A172 (cell line): Measurements from ENCODE around the gene STX1B. TPM values are rescaled to one million over a fixed set of nuclear protein-coding genes. Genes with fewer than 3 reads are reported as not detected.
A peak's percentile ranks its signal among the peaks of the same experiment; 100 is the strongest.

Source experiments
- DNase-seq: peaks from one replicate; pipeline ENCODE4 v3.0.0-alpha.2; 2015; ENCODE audit warnings: low spot score
- total RNA-seq: library from RNA; depleted of rRNA; stranded (reverse); fragments of >200 nt; shearing (Covaris generic); gene quantifications from 2 replicates; pipeline ENCODE4 v1.2.3, GENCODE V29; 2014

The STX1B gene
- total RNA-seq, 1 experiment from 2014 or later: 3.5 TPM

DNA sequence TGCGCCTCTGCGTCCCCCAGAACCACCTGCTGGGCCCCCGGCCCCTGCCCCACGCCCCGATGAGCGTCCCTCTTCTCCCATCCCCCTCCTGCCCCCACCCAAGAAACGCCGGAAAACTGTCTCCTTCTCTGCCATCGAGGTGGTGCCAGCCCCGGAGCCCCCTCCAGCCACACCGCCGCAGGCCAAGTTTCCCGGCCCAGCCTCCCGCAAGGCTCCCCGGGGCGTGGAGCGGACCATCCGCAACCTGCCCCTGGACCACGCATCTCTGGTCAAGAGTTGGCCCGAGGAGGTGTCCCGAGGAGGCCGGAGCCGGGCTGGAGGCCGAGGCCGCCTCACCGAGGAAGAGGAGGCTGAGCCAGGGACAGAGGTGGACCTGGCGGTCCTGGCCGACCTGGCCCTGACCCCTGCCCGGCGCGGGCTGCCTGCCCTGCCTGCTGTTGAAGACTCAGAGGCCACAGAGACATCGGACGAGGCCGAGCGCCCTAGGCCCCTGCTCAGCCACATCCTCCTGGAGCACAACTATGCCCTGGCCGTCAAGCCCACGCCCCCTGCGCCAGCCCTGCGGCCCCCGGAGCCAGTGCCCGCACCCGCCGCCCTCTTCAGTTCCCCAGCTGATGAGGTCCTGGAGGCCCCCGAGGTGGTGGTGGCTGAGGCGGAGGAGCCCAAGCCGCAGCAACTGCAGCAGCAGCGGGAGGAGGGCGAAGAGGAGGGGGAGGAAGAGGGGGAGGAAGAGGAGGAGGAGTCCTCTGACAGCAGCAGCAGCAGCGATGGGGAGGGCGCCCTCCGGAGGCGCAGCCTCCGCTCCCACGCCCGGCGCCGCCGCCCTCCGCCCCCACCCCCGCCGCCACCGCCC is 31.0 kb downstream of the STX1B start:
- no peak for DNase-seq

DNA sequence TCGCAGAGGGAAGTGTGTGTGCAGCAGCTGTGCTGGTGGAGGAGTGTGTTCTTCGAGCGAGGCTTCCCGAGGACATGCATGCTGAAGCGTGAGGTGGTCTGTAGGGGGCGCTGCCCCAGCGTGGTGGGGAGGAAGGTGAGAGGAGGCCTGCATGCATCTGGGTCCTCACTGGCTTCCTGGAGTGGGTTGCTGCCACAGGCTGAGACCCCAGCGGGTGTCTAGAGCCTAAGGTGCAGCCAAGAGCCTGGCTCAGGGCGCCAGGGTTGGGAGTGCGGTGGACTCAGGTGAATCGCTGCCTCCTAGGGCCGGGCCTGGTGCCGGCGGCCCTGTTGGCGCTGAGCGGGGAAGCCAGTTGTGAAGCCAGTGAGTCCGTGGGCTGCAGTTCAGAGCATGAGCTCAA is 32.9 kb downstream of the STX1B start:
- no peak for DNase-seq

DNA sequence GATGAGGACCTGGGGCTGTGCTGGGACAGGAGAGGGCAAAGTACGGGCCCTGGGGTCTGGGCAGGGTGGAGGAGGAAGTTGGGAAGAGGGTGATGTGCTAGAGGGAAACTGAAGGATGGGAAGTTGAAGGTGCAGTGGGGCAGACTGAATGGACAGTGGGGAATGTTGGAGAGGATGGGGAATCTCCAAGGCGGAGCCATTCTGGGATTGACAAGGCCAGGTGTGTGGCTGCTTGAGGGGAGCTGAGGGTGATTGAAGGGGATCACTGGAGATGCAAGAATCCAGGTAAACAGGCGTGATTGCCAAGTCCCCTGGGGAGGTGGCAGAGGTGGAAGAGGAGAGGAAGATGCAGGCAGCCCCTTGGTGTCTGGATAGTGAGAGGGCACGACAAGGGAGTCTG is 34.0 kb downstream of the STX1B start:
- no peak for DNase-seq

DNA sequence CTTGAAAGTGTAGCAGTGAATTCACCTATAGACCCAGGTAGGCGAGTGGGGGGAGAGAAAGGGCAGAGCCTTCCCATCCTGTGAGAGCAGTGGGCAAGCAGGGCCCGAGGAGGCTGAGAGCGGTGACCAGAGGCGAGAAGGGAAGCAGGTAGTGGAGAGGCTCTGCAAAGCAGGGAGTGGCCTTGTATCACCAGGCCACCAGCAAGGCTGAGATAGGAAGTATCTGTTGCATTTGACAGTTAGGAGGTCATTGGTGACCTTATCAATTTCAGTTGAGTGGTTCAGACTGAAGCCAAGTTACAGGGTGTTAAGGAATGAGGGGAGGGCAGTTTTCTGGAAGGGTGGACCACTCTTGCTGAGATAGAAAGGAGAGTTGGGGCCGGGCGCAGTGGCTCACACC is 36.1 kb downstream of the STX1B start:
- no peak for DNase-seq

DNA sequence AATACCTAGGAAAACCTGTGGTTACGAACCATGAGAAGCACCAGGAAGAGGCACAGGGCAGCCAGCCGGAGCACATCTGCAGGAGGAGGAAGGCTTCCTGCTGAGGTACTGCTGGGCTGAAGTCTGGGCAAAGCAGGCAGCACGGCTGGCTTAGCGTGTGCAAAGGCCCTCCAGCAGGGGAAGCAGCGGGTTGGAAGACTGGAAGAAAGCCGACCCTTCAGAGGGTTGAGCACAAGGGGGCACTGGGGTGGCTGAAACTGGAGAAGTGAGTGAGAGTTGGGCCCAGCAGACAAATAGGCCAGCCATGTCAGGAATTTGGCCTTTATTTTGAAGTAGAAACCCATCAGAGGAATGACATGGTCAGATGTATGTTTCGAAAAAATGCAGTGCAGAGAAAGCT is 37.6 kb downstream of the STX1B start:
- DNase-seq: no peak

DNA sequence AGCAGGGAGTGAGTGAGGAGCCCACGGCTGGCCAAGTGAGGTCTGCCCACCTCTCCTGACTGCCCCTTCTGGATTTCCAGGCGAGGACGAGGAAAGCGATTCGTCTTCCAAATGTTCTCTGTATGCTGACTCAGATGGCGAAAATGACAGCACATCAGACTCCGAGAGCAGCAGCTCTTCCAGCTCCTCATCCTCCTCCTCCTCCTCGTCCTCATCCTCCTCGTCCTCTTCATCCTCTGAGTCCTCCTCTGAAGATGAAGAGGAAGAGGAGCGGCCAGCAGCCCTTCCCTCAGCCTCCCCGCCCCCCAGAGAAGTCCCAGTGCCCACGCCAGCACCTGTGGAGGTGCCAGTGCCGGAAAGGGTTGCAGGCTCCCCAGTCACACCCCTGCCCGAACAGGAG is 39.1 kb downstream of the STX1B start:
- DNase-seq: no peak

DNA sequence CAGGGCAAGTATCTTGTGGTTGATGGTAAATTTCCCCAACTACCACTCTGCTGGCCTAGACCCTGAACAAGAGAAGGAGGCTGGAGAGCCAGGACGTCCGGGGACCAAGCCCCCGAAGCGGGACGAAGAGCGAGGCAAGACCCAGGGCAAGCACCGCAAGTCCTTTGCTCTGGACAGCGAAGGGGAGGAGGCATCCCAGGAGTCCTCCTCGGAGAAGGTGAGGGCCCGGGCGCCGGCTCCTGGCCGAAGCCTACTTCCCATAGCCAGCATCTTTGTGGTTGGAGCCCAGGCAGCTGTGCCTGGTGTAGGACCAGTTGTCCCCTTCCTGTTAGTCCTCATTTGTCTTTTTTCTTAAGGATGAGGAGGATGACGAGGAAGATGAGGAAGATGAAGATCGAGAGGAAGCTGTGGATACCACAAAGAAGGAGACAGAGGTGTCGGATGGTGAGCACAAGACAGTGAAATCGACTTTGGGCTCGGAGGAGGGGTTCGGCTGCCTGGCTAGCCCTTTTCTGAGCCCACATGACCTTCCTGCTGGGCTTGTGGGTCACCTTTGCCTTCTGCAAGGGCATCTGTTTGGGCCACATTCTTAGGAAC is 41.1 kb downstream of the STX1B start:
- DNase-seq: no peak

DNA sequence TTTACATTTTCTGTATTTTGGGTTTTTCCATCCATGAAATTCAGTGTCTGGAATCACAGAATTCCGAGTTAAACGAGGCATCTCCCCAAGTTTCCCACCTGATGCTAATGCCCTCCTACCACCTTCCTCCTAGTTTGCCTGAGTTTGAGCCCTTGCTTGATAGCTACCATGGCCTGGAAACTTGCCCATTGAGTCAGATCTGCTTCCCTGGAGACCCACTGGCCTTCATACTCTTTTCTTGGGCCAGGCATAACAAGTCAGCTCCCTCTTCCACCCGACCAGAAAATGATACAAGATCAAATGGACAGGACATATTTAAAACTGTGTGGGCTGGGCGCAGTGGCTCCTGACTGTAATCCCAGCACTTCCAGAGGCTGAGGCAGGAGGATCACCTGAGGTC is 42.6 kb downstream of the STX1B start:
- no peak for DNase-seq

DNA sequence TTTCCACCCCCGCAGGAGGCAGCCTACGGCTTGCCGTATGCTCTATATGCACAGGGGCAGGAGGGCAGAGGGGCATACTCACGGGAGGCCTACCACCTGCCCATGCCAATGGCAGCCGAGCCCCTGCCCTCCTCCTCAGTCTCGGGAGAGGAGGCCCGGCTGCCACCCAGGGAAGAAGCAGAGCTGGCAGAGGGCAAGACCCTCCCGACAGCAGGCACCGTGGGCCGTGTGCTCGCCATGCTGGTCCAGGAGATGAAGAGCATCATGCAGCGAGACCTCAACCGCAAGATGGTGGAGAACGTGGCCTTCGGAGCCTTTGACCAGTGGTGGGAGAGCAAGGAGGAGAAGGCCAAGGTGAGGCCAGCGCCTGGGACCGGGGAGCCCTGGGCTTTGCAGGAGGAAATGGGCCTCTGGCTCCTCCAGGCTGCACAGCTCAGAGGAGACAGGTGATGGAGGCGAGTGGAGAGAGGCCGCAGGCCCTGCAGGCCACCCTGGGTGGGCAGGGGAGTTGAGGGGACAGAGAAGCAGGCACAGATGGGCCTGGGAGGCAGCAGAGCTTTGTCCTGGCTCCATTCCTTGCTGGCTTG is 44.3 kb downstream of the STX1B start:
- no peak for DNase-seq

DNA sequence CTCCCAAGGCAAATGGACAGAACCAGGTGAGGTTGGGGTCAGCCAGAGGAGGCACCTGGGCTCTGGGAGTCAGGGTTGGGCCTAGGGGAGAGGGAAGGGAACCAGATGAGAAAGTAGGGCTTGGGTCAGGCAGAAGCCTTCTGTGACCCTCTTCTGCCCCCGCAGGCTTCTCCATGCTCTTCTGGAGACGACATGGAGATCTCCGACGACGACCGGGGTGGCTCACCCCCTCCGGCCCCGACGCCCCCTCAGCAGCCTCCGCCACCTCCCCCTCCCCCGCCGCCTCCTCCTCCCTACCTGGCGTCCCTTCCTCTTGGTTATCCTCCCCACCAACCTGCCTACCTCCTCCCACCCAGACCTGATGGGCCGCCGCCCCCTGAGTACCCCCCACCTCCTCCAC is 45.0 kb downstream of the STX1B start:
- no peak for DNase-seq

DNA sequence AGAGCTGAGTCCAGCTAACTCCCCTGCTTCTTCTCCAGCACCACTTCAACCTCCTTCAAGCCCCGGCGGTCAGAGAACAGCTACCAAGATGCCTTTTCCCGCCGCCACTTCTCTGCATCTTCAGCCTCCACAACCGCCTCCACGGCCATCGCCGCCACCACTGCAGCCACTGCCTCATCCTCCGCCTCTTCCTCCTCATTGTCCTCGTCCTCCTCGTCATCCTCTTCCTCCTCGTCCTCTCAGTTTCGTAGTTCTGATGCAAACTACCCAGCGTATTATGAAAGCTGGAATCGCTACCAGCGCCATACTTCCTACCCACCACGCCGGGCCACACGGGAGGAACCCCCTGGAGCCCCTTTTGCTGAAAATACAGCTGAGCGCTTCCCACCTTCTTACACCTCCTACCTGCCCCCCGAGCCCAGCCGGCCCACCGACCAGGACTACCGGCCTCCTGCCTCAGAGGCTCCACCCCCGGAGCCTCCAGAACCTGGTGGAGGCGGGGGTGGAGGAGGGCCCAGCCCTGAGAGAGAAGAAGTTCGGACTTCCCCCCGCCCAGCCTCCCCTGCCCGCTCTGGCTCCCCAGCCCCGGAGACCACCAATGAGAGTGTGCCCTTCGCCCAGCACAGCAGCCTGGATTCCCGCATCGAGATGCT is 45.7 kb downstream of the STX1B start:
- DNase-seq: no peak

DNA sequence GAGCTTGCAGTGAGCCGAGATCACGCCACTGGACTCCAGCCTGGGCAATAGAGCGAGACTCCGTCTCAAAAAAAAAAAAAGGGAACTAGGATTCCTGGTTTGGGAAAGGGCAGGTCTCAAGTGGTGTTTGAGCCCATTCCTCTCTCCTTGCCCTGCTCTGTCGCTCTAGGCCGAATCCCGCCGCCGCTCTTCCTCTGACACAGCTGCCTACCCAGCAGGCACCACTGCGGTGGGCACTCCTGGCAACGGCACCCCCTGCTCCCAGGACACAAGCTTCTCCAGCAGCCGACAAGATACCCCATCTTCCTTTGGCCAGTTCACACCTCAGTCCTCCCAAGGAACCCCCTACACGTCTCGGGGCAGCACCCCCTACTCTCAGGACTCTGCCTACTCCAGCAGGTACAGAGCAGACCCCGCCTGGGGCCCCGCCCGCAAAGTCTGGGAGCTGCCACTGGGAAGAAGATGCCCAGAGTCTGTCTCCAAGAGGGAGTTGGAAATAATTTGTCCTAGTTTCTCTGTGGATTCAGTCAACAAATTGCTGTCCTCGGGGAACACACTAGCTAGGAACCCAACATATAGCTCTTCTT is 46.4 kb downstream of the STX1B start:
- DNase-seq: no peak

DNA sequence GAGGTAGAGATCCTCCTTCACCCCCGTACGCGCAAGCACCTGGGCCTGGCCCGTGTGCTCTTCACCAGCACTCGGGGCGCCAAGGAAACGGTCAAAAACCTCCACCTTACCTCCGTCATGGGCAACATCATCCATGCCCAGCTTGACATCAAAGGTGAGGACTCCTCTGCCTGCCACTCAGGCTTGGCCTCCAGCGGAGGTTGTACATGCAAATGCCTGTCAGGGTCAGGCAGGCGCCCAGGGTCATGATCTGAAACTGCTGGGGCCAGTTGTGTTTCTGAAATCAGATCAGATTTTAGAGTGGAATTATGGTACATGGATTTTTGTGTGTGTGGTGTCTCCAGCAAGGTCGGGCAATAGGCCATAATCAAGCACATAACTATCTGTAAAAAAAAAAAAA is 49.1 kb downstream of the STX1B start:
- DNase-seq: no peak

DNA sequence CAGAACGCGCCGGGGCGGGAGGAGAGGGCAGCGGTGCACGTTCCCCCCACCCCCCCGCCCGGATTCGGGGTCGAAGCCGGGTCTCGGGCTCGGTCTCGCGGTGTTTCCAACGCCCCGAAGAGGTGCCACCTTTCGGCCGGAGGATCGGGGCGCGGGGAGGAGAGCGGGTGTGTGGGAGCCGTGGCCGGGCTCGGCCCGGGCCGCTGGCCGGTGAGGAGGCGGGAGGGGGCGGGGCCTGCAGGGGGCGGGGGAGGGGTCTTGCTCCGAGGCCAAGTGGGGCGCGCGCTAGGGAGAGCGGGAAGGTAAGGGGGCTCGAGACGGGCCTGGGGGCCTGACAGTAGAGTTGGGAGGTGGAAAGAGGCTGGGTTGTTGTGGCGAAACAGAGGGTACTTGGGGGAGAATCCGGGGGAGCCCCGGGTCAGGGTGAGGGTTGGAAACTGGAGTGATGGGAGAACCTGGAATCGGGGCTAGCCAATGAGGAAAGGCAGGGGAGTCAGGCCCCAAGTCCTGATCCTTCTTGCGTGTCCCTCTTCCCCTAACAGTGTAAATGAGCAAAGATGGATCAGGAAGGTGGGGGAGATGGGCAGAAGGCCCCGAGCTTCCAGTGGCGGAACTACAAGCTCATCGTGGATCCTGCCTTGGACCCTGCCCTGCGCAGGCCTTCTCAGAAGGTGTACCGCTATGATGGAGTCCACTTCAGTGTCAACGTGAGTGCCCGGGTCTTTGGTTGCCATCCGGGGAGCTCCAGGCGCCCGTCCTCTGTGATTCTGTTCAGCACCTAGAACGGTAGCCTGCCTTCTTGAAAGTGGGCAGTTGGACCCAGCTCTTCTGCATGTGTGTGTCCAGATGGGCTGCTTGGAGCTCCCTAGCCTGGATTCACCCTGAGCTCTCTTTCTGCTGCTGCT is 52.0 kb downstream of the STX1B start:
- DNase-seq: peak; percentile 32

DNA sequence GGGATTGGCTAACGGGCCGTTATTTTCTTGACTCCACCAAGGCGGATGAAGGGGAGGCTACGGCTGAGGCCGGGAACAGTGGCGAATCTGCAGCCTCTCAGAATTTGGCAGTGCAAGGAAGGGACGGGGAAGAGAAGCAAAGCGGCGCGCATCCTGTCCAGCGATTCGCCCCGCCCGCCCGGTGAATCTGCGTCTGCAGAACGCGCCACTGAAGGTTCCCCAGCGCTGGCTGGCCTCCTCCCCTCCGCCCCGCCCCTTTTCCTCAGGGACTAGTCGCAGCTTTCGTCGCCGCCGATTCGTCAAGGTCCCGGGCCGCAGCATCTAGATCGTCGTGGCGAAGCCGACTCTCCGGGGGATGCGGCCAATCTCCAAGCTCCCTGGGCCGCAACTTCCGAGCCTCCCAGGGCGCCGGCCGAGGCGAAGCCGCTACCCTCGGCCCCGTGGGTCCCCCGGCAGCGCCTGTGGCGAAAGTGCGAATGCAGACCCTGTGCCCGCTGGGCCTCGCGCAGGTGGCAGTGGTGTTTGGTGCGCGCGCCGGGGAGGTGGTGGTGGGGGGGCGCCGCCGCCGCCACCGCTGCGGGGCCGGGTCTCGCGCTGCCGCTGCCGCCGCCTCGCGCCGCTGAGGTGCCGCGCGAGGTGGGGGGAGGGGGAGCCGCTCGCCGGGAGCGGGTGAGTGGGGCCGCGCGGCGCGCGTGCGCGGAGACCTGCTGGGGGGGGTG is 52.8 kb downstream of the STX1B start, which contains the start of gene SETD1A:
SETD1A (plus strand) TSS at position 299 of the 719 bp plus-strand sequence. CDS start 978 bp downstream, outside the sequence.
- DNase-seq: peak; percentile 94

DNA sequence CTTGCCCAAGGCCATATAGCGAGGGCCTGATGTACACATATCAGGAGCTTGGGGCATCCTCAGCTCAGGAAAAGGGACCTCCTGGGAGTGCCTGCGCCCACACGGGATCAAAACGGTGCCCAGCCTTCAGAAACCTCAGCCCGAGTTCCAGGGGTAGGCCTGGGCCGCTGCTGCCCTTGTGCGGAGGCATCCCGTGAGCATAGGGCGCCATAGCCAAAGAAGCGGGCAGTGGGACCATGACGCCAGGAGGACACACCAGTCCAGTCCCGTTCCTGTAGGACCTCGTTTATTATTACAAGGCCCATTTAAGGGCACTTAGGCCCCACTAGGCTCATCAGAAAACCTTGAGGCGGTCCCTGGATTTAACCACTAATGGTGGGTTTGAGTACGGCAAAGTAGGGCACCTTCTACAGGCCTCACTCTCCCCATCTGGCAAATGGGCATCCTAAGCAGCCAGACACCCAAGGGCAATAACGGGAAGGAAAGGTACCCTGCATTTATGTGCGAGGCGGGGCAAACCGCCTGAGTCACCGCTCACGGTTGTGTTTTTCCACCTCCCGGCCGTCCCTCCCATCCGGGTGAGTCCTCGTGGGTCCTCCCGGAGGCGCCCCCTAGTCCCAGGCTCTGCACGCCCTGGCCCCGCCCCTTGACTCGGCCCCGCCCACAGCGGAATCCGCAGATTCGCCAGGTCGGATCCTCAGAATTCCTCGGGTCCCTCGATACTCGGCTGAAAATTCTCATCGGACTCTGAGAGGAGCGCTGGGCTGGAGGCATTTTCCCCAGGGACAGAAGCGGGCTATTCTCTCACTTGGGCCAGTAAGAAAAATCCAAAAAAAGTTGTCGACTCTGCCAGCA is 53.6 kb downstream of the STX1B start:
- peak; percentile 88 for DNase-seq

DNA sequence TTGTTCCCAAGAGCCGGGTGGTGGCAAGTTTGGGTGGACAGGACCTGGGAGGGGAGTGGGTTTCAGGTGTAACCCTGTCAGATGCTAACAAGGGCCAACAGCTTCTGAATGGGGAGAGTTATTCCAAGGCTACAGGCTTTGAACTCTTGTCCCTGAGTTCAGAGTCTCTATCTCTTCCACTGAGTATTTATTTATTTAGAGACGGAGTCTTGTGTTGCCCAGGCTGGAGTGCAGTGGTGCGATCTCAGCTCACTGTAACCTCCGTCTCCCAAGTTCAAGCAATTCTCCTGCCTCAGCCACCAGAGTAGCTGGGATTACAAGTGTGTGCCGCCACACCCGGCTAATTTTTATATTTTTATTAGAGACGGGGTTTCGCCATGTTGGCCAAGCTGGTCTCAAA is 55.4 kb downstream of the STX1B start:
- DNase-seq: no peak

DNA sequence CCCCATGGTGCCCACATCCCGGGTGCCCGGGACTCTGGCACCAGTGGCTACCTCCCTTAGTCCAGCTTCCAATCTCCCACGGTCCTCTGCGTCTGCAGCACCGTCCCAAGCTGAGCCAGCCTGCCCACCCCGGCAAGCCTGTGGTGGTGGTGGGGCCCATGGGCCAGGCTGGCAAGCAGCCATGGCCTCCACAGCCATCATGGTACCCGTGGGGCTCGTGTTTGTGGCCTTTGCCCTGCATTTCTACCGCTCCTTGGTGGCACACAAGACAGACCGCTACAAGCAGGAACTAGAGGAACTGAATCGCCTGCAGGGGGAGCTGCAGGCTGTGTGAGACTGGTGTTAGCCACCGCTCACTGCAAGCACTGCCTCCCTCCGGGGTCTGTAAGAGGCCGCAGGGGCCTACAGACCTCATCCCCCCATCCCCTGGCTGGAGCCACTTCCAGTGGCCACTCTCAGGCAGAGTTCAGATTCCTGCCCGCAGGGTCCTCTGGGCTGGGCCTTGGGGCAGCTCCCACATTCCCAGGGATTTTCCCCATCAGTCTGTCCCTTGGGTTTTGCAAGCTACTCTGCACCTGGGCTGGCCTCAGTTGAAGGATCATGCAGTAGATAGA is 56.8 kb downstream of the STX1B start:
- DNase-seq: peak; percentile 67

DNA sequence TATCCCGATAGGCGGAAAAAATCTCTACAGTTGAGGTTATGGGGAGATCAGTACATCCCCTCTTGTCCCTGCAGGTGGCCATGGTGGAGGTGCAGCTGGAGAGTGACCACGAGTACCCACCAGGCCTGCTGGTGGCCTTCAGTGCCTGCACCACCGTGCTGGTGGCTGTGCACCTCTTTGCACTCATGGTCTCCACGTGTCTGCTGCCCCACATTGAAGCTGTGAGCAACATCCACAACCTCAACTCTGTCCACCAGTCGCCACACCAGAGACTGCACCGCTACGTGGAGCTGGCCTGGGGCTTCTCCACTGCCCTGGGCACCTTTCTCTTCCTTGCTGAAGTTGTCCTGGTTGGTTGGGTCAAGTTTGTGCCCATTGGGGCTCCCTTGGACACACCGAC is 57.3 kb downstream of the STX1B start:
- no peak for DNase-seq
